ENCODE data around the gene SP6. TPM values are rescaled to one million over a fixed set of nuclear protein-coding genes. Genes with fewer than 3 reads are reported as not detected.

Gene SP6
- total and polyA plus RNA-seq, 4 donors: 0.25 to 0.81 (median 0.78) TPM; not detected in 1

DNA sequence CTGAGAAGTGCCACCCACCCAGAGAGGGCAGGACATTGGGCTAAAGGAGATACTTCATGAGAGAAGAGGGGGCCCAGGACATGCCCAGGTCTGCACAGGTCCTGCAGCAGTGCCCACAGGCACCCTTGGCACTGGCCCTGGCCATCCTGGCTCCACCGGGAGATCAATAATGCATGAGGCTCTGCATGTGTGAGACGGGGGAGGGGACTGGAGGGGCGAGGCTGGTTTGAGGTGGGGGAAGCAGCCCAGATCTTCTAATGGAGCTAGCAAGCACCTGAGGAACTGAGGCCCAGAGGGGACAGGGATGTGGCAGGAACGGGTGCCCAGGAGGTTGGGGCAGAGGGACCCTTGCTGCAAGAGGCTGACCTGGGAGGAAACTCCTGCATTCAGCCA is 29.9 kb downstream of the SP6 start:
- DNase-seq (no peak), ATAC-seq (ENCODE audit: low FRiP score) (no peak)
- no peaks in the 10 kb centered on the region for H3K9me3 ChIP-seq (ENCODE audit: control insufficient read depth, low read length)
- intact Hi-C loops (cut with DNase I): no loop called here
- no peaks in the 10 kb centered on the region for H3K27me3 ChIP-seq (ENCODE audit: control insufficient read depth in 1 of 2, insufficient read depth in 2 of 2, low read length in 1 of 2)
- WGBS, 2 donors: 4 to 9% methylated on average over 4 of the region's 4 CpGs
- H3K36me3 ChIP-seq (ENCODE audit: control insufficient read depth in 1 of 2, insufficient read depth in 2 of 2, low read length in 1 of 2): peaks cover 3 to 5% of the 10 kb centered on the region in 2 donors
- peak overlapping the region in 1 of 2 donors; percentile 45 for H3K4me3 ChIP-seq (ENCODE audit: low read length in 2 of 2)
- H3K4me1 ChIP-seq (ENCODE audit: control insufficient read depth in 1 of 2, insufficient read depth in 2 of 2, low read length in 2 of 2): no peaks in the 10 kb centered on the region
- H3K27ac ChIP-seq (ENCODE audit: low read depth in 1 of 2, low read length in 2 of 2): no peak overlapping the region

DNA sequence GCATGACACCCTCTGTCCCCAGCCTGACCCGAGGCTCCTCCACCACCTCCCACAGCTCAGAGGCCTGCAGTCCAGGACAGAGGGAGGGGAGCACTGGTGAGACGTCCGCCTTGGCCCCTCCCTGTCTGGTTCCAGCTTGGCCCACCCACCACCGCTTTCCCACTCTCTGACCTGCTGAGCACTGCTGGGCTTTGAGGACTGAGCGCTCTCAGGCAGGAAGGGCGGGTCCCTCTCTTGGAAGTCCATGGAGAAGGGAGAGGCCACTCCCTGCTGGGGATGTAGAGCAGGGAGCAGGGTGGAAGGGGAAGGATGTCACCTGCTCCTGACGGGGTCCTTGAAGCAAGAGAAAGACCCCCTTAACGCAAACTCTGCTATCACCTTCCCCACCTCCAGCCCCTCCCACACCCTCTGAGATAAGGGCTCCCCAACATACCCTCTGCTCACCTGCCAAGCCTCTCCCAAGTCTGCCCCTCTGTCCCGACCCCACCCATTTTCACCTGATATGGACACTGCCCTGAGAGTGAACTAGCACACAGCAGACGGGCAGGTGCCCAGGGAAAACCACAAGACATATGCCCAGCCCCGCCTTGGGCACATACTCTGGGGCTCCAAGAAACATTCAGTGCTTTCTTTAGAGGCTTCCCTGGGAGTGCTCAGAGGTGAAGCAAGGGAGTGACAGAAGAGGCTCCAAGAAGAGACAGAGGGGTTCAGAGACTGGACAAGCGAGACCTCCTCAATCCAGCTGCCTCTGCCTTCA is 30.8 kb downstream of the SP6 start:
- H3K9me3 ChIP-seq (ENCODE audit: control insufficient read depth, low read length): no peaks in the 10 kb centered on the region
- intact Hi-C loops (cut with DNase I): no loop called here
- no peaks in the 10 kb centered on the region for H3K4me1 ChIP-seq (ENCODE audit: control insufficient read depth in 1 of 2, insufficient read depth in 2 of 2, low read length in 2 of 2)
- H3K36me3 ChIP-seq (ENCODE audit: control insufficient read depth in 1 of 2, insufficient read depth in 2 of 2, low read length in 1 of 2): peaks cover 3 to 7% of the 10 kb centered on the region in 2 donors
- no peak for DNase-seq
- WGBS, 2 donors: 70 to 72% methylated on average over 12 of the region's 12 CpGs
- no peak for ATAC-seq (ENCODE audit: low FRiP score)
- no peak overlapping the region for H3K4me3 ChIP-seq (ENCODE audit: low read length in 2 of 2)
- no peaks in the 10 kb centered on the region for H3K27me3 ChIP-seq (ENCODE audit: control insufficient read depth in 1 of 2, insufficient read depth in 2 of 2, low read length in 1 of 2)
- H3K27ac ChIP-seq (ENCODE audit: low read depth in 1 of 2, low read length in 2 of 2): no peak overlapping the region

DNA sequence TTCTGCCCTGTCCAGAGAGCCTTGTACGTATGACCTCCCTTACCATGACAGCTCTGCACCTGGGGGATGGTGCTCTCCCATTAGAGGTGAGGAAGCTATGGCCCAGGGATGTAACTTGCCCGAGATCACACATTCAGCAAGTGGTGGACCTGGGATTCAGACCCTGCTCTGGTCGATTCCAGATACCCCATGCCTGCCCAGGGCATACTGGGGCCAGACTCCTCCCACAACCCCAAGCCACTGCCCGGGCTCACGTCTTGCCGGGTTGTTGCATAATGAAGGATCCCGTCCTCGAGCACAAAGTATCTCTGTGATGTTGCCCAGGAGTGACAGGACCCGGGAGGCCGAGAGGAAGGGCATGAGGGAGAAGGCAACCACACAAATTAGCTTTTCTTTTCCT is 31.5 kb downstream of the SP6 start:
- DNase-seq (peak in 1 of 2 donors; percentile 13), ATAC-seq (ENCODE audit: low FRiP score) (no peak)
- Histone ChIP-seq H3K4me3 (ENCODE audit: low read length in 2 of 2) (no peak overlapping the region), H3K27me3 (ENCODE audit: control insufficient read depth in 1 of 2, insufficient read depth in 2 of 2, low read length in 1 of 2) (no peaks in the 10 kb centered on the region), H3K9me3 (ENCODE audit: control insufficient read depth, low read length) (no peaks in the 10 kb centered on the region), H3K4me1 (ENCODE audit: control insufficient read depth in 1 of 2, insufficient read depth in 2 of 2, low read length in 2 of 2) (no peaks in the 10 kb centered on the region), H3K27ac (ENCODE audit: low read depth in 1 of 2, low read length in 2 of 2) (no peak overlapping the region), H3K36me3 (ENCODE audit: control insufficient read depth in 1 of 2, insufficient read depth in 2 of 2, low read length in 1 of 2) (peaks cover 3 to 7% of the 10 kb centered on the region in 2 donors)
- WGBS, 2 donors: 65 to 78% methylated on average over 10 of the region's 10 CpGs
- intact Hi-C loops (cut with DNase I): no loop called here

DNA sequence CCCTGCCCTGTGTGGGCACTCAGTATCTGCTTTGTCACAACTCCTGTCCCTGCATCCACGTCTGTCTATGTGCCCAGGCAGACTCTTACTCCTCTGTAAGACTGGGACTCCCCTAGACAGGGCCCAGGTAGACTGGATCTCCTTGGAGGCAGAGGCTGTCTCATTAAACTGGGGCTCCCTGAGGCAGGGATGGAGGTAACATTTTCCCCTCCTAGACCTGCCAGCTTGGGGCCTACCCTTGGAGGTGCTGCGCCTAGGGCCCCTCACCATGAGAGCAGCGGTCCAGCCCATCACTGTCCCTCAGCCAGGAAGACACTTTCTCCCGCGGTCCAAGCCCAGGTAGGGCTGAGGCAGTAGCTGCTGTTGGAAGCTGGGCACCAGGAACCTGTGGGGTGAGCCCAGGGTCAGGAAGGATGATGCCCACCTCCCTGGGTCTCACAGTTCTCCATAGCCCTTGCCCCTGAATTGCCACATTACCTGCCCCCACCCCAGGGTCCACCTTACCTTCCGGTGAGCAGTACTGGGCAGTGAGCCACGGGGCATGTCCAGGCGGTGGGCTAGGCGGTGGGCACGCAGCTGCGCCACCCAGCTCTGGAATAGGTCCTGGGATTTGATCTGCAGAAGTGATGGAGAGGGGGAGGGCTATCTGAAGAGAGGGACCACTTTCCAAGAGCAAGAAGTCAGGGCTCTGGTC is 32.8 kb downstream of the SP6 start:
- H3K27me3 ChIP-seq (ENCODE audit: control insufficient read depth in 1 of 2, insufficient read depth in 2 of 2, low read length in 1 of 2): no peaks in the 10 kb centered on the region
- H3K36me3 ChIP-seq (ENCODE audit: control insufficient read depth in 1 of 2, insufficient read depth in 2 of 2, low read length in 1 of 2): peaks cover 0 to 7% of the 10 kb centered on the region in 2 donors
- no peaks in the 10 kb centered on the region for H3K4me1 ChIP-seq (ENCODE audit: control insufficient read depth in 1 of 2, insufficient read depth in 2 of 2, low read length in 2 of 2)
- H3K9me3 ChIP-seq (ENCODE audit: control insufficient read depth, low read length): no peaks in the 10 kb centered on the region
- DNase-seq (peak; percentile 34 to 38), ATAC-seq (ENCODE audit: low FRiP score) (no peak)
- 92% methylated on average over 11 of the region's 11 CpGs for WGBS, 2 donors
- no peak overlapping the region for H3K27ac ChIP-seq (ENCODE audit: low read depth in 1 of 2, low read length in 2 of 2)
- intact Hi-C loops (cut with DNase I): no loop called here
- H3K4me3 ChIP-seq (ENCODE audit: low read length in 2 of 2): no peak overlapping the region

DNA sequence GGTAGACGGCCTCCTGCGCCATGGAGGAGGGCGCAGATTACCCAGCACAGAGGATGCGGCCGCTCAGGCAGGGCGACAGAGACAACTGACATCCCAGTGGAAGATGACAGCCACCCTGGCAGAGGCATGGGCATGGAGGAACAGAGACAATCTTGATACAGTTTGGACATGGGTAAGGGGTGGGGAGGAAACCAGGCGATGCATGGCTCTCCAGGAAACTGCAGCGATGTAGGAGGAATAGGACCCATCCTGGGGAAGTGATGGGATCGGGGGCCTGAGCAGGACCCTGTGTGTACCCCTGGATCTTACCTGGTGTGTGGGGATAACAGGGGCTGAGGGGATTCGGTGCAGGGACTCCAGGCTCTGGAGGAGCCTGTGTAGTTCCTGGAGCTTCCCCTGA is 34.0 kb downstream of the SP6 start:
- no peaks in the 10 kb centered on the region for H3K9me3 ChIP-seq (ENCODE audit: control insufficient read depth, low read length)
- DNase-seq: peak; percentile 24 to 33
- no peaks in the 10 kb centered on the region for H3K4me1 ChIP-seq (ENCODE audit: control insufficient read depth in 1 of 2, insufficient read depth in 2 of 2, low read length in 2 of 2)
- no peak overlapping the region for H3K4me3 ChIP-seq (ENCODE audit: low read length in 2 of 2)
- H3K27ac ChIP-seq (ENCODE audit: low read depth in 1 of 2, low read length in 2 of 2): no peak overlapping the region
- ATAC-seq (ENCODE audit: low FRiP score): no peak
- H3K36me3 ChIP-seq (ENCODE audit: control insufficient read depth in 1 of 2, insufficient read depth in 2 of 2, low read length in 1 of 2): peaks cover 0 to 7% of the 10 kb centered on the region in 2 donors
- H3K27me3 ChIP-seq (ENCODE audit: control insufficient read depth in 1 of 2, insufficient read depth in 2 of 2, low read length in 1 of 2): no peaks in the 10 kb centered on the region
- intact Hi-C loops (cut with DNase I): no loop called here
- 94 to 98% methylated on average over 10 of the region's 10 CpGs for WGBS, 2 donors

DNA sequence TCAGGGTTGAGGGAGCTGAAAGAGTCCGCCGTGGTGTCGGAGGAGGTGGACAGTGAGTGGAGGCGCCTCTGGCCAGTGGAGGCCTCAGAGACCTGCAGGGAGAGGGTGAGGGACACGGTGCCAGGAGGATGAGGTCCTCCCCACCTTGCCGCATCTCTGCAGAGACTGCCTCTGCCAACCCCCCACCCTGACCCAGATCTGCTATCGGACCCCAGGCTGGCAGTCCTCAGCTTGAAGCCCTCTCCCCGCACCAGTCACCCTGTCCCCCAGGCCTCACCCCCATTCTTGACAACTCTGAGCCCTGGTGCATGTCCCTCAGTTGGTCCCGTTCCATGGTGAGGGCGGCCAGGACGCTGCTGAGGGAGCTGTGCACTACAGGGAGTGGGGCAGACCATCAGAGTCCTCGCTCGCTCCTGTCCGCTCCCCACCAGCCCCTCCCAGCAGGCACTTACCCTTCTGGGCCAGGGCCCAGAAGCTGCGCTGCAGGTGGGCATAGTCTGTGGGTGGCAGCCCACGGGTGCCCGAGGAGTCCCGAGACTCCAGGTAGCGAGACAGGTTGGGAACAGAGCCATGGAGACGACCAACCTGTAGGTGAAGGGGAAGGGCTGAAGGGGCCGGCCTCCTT is 34.7 kb downstream of the SP6 start:
- H3K36me3 ChIP-seq (ENCODE audit: control insufficient read depth in 1 of 2, insufficient read depth in 2 of 2, low read length in 1 of 2): peaks cover 0 to 7% of the 10 kb centered on the region in 2 donors
- no peaks in the 10 kb centered on the region for H3K4me1 ChIP-seq (ENCODE audit: control insufficient read depth in 1 of 2, insufficient read depth in 2 of 2, low read length in 2 of 2)
- no peaks in the 10 kb centered on the region for H3K27me3 ChIP-seq (ENCODE audit: control insufficient read depth in 1 of 2, insufficient read depth in 2 of 2, low read length in 1 of 2)
- DNase-seq: peak in 1 of 2 donors; percentile 24
- 91 to 93% methylated on average over 21 of the region's 21 CpGs for WGBS, 2 donors
- no peak overlapping the region for H3K4me3 ChIP-seq (ENCODE audit: low read length in 2 of 2)
- H3K27ac ChIP-seq (ENCODE audit: low read depth in 1 of 2, low read length in 2 of 2): no peak overlapping the region
- H3K9me3 ChIP-seq (ENCODE audit: control insufficient read depth, low read length): no peaks in the 10 kb centered on the region
- ATAC-seq (ENCODE audit: low FRiP score): no peak
- intact Hi-C loops (cut with DNase I): no loop called here

DNA sequence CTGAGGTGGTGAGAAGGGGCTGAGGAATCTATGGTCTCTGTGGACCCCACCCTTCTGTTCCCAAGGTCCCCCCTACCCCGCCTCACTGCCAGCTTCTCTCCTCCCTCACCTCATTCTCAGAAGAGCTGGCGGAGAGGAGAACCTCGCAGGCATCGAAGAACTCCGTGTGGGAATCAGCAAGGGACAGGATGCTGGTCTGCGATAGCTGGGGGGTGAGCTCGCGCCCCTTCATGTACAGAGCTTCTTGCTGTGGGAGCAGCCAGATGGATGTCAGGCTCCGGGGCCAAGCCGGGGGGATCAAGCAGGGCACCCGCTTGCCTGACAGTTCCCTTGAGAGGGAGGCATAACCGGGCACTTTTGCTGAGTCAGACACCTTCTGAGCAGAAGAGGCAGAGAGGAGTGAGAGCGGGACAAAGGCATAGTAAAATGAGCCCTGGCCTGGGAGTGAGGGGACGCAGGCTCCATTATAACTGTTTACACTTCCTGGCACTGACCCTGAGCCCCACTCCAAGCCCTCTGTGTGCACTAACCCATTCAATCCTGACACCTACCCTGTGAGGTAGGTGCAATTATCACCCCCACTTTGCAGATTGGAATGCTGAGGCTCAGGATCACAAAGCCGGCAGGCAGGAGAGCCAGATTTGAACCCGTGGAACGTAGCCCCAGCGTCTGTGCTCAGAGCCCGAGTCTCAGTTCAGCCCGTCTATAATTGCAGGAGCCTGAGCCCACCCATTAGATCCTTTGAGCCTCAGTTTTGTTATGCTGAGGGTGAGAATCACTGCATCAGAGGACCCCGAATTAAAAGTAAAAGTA is 35.7 kb downstream of the SP6 start:
- DNase-seq: peak in 1 of 2 donors; percentile 32
- intact Hi-C loops (cut with DNase I): no loop called here
- H3K4me3 ChIP-seq (ENCODE audit: low read length in 2 of 2): no peak overlapping the region
- no peak overlapping the region for H3K27ac ChIP-seq (ENCODE audit: low read depth in 1 of 2, low read length in 2 of 2)
- no peaks in the 10 kb centered on the region for H3K9me3 ChIP-seq (ENCODE audit: control insufficient read depth, low read length)
- no peaks in the 10 kb centered on the region for H3K4me1 ChIP-seq (ENCODE audit: control insufficient read depth in 1 of 2, insufficient read depth in 2 of 2, low read length in 2 of 2)
- 92 to 93% methylated on average over 21 of the region's 21 CpGs for WGBS, 2 donors
- H3K36me3 ChIP-seq (ENCODE audit: control insufficient read depth in 1 of 2, insufficient read depth in 2 of 2, low read length in 1 of 2): peaks cover 0 to 7% of the 10 kb centered on the region in 2 donors
- no peaks in the 10 kb centered on the region for H3K27me3 ChIP-seq (ENCODE audit: control insufficient read depth in 1 of 2, insufficient read depth in 2 of 2, low read length in 1 of 2)
- ATAC-seq (ENCODE audit: low FRiP score): no peak

DNA sequence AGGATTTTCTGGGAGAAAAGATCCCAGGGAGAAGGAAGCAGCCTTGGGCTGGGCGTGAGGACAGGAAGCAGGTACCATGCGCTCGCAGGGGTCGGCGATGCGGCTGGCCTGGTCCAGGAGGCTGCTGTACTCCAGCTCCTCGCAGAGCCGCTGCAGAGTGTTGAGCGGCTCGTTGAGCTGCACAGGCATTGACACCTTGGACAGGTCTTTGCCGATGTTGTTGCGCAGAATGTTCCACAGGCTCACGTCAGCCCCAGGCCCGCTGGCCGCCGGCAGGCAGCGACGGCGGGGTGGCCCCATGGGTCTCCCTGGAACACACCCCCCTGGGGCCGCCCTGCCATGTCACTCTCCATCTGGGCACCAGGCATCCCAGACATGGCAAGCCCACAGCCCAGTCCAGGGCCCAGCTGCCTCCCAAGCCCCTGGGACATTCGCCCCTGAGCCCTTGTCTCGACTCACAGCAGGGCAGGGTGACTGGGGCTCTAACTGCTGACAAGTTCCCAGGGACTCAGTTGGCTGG is 37.4 kb downstream of the SP6 start:
- Histone ChIP-seq H3K4me1 (ENCODE audit: control insufficient read depth in 1 of 2, insufficient read depth in 2 of 2, low read length in 2 of 2) (no peaks in the 10 kb centered on the region), H3K27me3 (ENCODE audit: control insufficient read depth in 1 of 2, insufficient read depth in 2 of 2, low read length in 1 of 2) (no peaks in the 10 kb centered on the region), H3K27ac (ENCODE audit: low read depth in 1 of 2, low read length in 2 of 2) (no peak overlapping the region), H3K9me3 (ENCODE audit: control insufficient read depth, low read length) (no peaks in the 10 kb centered on the region), H3K36me3 (ENCODE audit: control insufficient read depth in 1 of 2, insufficient read depth in 2 of 2, low read length in 1 of 2) (peaks cover 0 to 7% of the 10 kb centered on the region in 2 donors), H3K4me3 (ENCODE audit: low read length in 2 of 2) (no peak overlapping the region)
- intact Hi-C loops (cut with DNase I): no loop called here
- 94 to 95% methylated on average over 22 of the region's 22 CpGs for WGBS, 2 donors
- DNase-seq (peak in 1 of 2 donors; percentile 29), ATAC-seq (ENCODE audit: low FRiP score) (no peak)
